ENCODE data around the gene STYX. TPM values are rescaled to one million over a fixed set of nuclear protein-coding genes. Genes with fewer than 3 reads are reported as not detected.

The STYX gene
- total and polyA plus RNA-seq, 4 donors: 3.9 to 21.6 (median 7.2) TPM

DNA sequence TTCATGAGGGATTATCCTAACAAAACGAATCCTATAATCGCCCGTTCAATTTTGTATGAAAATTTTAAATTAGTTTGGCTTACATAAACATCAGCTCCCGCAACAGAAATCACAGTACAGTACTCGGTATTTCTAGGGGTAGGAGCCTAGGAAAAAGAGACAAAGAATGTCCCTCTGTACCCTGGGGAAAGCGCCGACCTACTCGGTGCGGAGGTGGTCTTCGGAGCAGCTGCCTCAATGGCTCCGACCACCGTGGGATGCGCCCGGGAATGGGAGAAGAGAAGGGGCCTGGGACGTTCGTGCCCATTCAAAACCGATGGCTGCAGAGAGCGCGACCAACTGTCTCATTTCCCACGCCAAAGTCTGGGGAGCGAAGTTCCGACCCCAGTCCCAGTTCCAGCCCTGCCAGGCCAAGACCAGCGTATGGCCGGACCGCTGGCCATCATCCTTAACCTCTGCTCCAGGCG, 60.8 kb downstream of the STYX start:
- peak overlapping the region; percentile 71 to 92 for H3K27ac ChIP-seq (ENCODE audit: low read depth in 1 of 2, low read length in 1 of 2)
- WGBS, 2 donors: 1% methylated on average over 26 of the region's 26 CpGs
- peak overlapping the region; percentile 57 to 59 for H3K9ac ChIP-seq (ENCODE audit: insufficient read depth in 1 of 2, low read length in 2 of 2)
- H3K36me3 ChIP-seq (ENCODE audit: control insufficient read depth in 4 of 4, insufficient read depth in 4 of 4, low read length in 4 of 4): no peaks in the 10 kb centered on the region
- TF ChIP-seq, protein P1, sequence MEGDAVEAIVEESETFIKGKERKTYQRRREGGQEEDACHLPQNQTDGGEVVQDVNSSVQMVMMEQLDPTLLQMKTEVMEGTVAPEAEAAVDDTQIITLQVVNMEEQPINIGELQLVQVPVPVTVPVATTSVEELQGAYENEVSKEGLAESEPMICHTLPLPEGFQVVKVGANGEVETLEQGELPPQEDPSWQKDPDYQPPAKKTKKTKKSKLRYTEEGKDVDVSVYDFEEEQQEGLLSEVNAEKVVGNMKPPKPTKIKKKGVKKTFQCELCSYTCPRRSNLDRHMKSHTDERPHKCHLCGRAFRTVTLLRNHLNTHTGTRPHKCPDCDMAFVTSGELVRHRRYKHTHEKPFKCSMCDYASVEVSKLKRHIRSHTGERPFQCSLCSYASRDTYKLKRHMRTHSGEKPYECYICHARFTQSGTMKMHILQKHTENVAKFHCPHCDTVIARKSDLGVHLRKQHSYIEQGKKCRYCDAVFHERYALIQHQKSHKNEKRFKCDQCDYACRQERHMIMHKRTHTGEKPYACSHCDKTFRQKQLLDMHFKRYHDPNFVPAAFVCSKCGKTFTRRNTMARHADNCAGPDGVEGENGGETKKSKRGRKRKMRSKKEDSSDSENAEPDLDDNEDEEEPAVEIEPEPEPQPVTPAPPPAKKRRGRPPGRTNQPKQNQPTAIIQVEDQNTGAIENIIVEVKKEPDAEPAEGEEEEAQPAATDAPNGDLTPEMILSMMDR (IDR thresholded peaks at IDR 0.05; ENCODE audit: control extremely low read depth, extremely low read depth): no peak
- H3K4me1 ChIP-seq (ENCODE audit: control insufficient read depth in 5 of 5, insufficient read depth in 5 of 5, low read length in 5 of 5): peaks cover 0 to 20% (median 6%) of the 10 kb centered on the region in 5 donors
- peak in 1 of 3 donors; percentile 55 for DNase-seq
- no peaks in the 10 kb centered on the region for H3K9me3 ChIP-seq (ENCODE audit: control insufficient read depth in 4 of 4, insufficient read depth in 3 of 4, low read length in 3 of 4)
- H3K4me3 ChIP-seq: peak overlapping the region; percentile 63
- no peak for ATAC-seq (ENCODE audit: insufficient read depth, low FRiP score)
- no peaks in the 10 kb centered on the region for H3K27me3 ChIP-seq (ENCODE audit: control insufficient read depth in 3 of 3, insufficient read depth in 3 of 3, low read length in 2 of 3)

DNA sequence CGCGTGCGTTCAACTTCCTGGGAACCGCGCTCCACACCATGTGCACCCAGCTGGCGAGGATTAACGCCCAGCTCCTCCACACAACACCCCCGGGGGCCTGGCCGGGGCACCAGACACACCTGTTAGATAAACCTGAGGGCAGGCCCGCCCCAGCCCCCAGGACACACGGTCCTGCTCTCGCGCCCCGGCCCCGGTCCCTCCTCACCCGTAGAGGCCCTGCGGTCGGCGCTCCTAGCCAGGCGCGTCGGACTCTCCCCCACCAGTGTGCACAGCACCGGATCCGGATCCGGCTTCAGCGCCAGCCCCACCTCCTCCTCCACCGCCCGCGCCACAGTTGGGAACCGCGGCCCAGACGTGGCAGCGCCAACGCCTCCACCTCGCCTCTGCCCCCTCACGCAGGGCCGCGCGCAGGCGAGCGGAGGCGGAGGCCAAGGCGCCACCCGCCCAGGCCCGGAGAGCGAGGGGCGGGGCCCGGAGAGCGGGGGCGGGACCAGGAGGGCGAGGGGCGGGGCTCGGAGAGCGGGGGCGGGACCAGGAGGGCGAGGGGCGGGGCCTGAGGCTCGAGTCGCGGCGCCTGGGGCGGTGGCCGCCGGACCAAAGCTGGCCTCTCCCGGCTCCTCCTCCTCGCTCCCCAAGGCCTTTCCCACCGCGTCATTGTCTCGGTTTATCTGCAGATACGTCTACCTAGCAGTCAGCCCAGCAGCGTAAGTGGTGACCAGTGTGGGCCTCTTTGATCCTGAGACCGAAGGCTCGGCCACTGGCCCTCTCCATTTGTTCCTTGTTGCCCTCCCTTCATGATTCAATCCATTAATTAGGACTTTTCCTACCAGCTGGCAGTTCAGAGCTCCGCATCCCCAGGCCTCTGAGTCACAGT, 61.5 kb downstream of the STYX start, which contains the start of gene GNPNAT1:
Gene GNPNAT1 (minus strand): TSS at position 385 of the 874 bp plus-strand sequence. CDS start 6,957 bp downstream, outside the sequence.
- no peaks in the 10 kb centered on the region for H3K9me3 ChIP-seq (ENCODE audit: control insufficient read depth in 4 of 4, insufficient read depth in 3 of 4, low read length in 3 of 4)
- ATAC-seq (ENCODE audit: insufficient read depth, low FRiP score) (peak; percentile 95), DNase-seq (peak; percentile 84 to 87 (median 86))
- peak within 1 kb of the TSS; percentile 57 to 59 for H3K9ac ChIP-seq (ENCODE audit: insufficient read depth in 1 of 2, low read length in 2 of 2)
- H3K27me3 ChIP-seq (ENCODE audit: control insufficient read depth in 3 of 3, insufficient read depth in 3 of 3, low read length in 2 of 3): no peaks in the 10 kb centered on the region
- 2 to 8% methylated on average over 54 to 74 of the region's 74 CpGs for WGBS, 2 donors
- TF ChIP-seq, protein P1 (IDR thresholded peaks at IDR 0.05; ENCODE audit: control extremely low read depth, extremely low read depth): no peak
- H3K36me3 ChIP-seq (ENCODE audit: control insufficient read depth in 4 of 4, insufficient read depth in 4 of 4, low read length in 4 of 4): no peaks in the 10 kb centered on the region
- H3K27ac ChIP-seq (ENCODE audit: low read depth in 1 of 2, low read length in 1 of 2): peak within 1 kb of the TSS; percentile 88 to 97
- peak within 1 kb of the TSS; percentile 64 for H3K4me3 ChIP-seq
- peaks cover 0 to 20% (median 6%) of the 10 kb centered on the region in 5 donors for H3K4me1 ChIP-seq (ENCODE audit: control insufficient read depth in 5 of 5, insufficient read depth in 5 of 5, low read length in 5 of 5)

DNA sequence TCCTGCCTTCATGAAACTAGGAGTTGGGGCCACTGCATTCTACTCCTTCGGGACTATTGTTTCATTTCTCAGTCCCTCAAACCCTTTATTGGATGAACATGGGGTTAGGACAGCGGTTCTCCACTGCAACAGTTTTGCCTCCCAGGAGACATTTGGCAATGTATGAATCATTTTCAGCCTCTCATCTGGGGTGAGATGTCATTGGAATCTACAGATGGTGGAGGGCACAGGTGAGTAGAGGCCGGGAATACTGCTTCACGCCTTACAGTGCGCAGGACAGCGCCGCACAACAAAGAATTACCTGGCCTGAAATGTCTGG, 62.1 kb downstream of the STYX start:
- Histone ChIP-seq H3K4me3 (no peak overlapping the region), H3K9ac (ENCODE audit: insufficient read depth in 1 of 2, low read length in 2 of 2) (peak overlapping the region; percentile 7 to 14), H3K9me3 (ENCODE audit: control insufficient read depth in 4 of 4, insufficient read depth in 3 of 4, low read length in 3 of 4) (no peaks in the 10 kb centered on the region), H3K27ac (ENCODE audit: low read depth in 1 of 2, low read length in 1 of 2) (peak overlapping the region; percentile 88 to 97), H3K36me3 (ENCODE audit: control insufficient read depth in 4 of 4, insufficient read depth in 4 of 4, low read length in 4 of 4) (no peaks in the 10 kb centered on the region), H3K4me1 (ENCODE audit: control insufficient read depth in 5 of 5, insufficient read depth in 5 of 5, low read length in 5 of 5) (peaks cover 0 to 20% (median 6%) of the 10 kb centered on the region in 5 donors), H3K27me3 (ENCODE audit: control insufficient read depth in 3 of 3, insufficient read depth in 3 of 3, low read length in 2 of 3) (no peaks in the 10 kb centered on the region)
- no peak for DNase-seq
- TF ChIP-seq, protein P1 (IDR thresholded peaks at IDR 0.05; ENCODE audit: control extremely low read depth, extremely low read depth): no peak
- ATAC-seq (ENCODE audit: insufficient read depth, low FRiP score): no peak
- WGBS, 2 donors: 83 to 90% methylated on average over 7 of the region's 7 CpGs

Data from lung (tissue), 12 donors.